GM12875 (cell line): Measurements from ENCODE around the gene CDH7.

Experiments used
- H3K4me3 ChIP-seq: one replicate; pipeline ENCODE4 v1.5.1; 2011; ENCODE audit warnings: low read depth, low read length, control low read depth
- TF ChIP-seq, protein P1 (sequence below): IDR thresholded peaks from 2 replicates; pipeline ENCODE4 v1.5.1; 2011; ENCODE audit warnings: low read depth, mild to moderate bottlenecking, control low read depth, inconsistent platforms, low read length, moderate library complexity, borderline replicate concordance; ENCODE audit not compliant: insufficient read depth

CDH7 gene

DNA sequence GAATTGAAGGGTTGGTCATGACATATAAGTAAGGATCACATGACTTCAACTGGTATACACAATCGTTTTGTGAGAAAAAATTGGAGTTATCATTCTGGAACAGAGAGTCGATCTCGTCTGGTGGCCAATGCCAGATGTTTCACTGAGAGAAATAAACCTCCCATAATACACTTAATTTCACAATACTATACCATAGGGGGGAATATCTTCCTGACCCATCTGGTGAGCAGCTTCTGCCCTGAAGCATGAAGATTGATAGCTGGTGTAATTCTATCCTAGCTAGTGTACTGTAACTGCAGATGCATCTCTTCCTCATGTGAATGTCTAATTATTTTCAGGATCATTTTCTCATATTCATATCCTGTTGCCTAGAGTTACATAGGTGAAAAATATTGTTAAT lies 15.7 kb upstream of the CDH7 start:
- no peak overlapping the region for H3K4me3 ChIP-seq
- TF ChIP-seq, protein P1, sequence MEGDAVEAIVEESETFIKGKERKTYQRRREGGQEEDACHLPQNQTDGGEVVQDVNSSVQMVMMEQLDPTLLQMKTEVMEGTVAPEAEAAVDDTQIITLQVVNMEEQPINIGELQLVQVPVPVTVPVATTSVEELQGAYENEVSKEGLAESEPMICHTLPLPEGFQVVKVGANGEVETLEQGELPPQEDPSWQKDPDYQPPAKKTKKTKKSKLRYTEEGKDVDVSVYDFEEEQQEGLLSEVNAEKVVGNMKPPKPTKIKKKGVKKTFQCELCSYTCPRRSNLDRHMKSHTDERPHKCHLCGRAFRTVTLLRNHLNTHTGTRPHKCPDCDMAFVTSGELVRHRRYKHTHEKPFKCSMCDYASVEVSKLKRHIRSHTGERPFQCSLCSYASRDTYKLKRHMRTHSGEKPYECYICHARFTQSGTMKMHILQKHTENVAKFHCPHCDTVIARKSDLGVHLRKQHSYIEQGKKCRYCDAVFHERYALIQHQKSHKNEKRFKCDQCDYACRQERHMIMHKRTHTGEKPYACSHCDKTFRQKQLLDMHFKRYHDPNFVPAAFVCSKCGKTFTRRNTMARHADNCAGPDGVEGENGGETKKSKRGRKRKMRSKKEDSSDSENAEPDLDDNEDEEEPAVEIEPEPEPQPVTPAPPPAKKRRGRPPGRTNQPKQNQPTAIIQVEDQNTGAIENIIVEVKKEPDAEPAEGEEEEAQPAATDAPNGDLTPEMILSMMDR: no peak

DNA sequence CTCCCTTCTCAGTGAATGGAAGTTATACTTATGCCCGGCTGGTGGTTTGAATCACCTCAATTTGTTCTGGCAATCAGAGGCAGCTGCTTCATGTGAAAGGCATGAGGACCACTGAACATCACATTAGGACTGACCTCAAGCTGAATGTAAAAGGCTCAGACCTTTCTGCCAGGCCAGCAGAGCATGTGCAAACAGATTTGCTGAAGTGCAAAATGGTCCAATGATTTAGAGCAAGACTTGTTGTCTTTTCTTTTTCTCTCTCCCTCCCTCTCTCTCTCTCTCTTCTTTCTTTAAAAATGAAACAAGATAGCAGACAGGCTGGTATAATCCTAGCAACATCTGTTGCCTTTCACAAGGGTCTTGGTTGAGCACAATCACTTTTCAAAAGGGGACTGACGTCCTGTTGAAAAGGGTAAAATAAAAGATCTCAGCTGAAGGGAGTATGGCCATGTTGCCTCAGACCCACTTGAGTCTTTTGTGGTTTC lies 13.3 kb upstream of the CDH7 start:
- no peak overlapping the region for H3K4me3 ChIP-seq
- TF ChIP-seq, protein P1: no peak

DNA sequence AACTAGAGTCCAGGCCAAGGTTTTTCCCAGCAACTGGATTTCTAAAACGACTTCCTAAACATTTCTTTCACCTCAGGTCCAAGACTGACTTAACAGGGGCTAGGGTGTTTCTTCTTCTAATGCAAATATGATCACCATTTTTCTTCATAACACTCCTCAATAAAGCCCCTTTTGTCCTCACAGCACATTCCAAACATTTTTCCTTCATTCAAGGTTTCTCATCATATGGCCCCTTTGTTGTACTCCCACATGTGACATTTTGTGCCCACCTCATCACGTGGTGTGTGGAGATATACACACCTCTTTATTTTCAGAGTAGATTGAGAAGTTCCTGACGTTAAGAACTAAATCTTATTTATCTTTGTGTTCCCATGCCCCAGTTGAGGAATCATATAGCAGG lies 3.9 kb upstream of the CDH7 start:
- H3K4me3 ChIP-seq: no peak overlapping the region
- TF ChIP-seq, protein P1: no peak

DNA sequence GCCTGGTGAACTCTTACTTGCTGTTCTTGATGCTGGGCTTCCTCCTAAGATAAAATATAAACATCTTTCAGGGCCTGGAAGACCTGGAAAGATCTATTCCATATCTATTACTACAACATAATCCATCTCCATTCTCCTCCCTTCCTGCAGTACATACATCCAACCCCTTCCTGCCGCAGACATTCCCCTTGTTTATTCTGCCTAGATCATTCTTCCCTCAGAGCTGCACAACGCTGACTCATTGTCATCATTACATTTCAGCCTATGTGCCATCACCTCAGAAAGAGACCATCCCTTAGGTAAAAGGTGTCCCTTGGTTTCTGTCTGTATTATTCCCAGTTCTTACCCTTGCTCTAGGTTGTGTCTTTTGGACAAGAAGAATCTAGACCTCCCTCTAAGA lies 2.5 kb upstream of the CDH7 start:
- TF ChIP-seq, protein P1: no peak
- no peak overlapping the region for H3K4me3 ChIP-seq

DNA sequence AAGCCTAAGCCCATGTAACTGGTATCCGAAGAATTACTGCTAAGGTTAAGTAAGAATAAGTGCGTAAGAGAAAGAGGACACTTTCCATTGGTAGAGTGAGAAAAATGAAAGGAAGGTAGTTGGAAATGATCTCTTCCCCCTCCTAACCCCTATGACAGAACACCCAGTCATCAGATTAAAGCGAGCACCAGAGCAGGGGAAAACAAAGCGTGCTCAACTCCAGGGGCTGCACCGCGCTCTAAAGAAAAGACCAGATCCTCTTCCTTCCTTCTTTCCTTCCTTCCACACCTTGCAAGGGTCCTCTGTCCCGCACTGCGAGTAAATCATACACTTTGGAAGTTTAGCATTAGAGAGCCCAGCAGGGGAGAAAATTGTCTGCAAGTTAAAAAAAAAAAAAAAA lies 971 bp upstream of the CDH7 start:
- TF ChIP-seq, protein P1: no peak
- no peak overlapping the region for H3K4me3 ChIP-seq

DNA sequence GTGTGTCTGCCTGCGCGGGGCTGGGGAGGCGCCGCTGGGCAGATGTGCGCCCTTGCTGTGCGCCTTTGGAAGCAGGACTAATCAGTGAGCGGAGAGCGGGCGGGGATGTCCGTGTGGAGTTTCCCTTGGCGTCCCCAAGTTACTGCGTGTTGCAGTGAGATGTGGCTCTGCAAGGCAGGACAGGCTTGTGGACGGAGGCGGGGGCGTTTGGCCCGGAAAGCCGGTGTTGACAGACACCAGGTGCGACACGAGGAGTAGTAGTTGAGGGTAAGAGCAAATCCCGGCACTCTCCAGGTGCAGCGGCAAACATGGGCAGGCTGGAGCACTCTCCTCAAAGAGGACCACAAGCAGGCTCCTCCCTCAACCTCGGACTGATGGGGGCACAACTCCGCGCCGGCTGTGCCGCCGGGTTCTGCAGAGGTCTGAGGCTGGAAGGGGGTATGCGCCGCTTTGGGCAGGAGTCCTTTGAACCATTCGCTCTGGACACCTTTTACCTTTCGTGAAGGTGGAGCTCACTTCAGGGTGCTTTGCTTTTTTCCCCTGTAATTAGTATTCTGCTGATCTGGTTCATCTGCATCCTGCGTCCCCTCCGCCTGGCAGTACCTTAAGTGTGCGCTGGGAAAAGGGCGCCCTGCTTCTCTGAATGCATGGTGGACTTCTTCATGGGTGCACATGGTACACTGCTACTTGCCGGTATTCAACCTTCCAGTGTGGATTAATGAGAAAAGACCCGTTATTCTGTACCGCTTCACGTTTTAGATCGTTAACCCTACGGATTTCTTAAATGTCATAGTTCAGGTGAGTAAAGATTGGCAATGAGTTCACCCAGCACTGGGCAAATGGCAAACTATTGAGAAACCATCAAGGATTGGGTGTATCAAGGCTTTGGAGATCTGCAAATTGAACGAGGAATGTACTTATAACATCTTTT lies 608 bp downstream of the CDH7 start:
- H3K4me3 ChIP-seq: no peak overlapping the region
- TF ChIP-seq, protein P1: no peak
